NB4 (cell line): Measurements from ENCODE around the gene SLC6A19.

Experiments
- CTCF ChIP-seq: IDR thresholded peaks from one replicate; pipeline ENCODE4 v1.5.1; 2012; ENCODE audit warnings: low read depth, low read length
- MAX ChIP-seq: IDR thresholded peaks from 2 replicates; pipeline ENCODE4 v1.6.1; 2011; ENCODE audit warnings: low read depth, low read length
- POLR2A ChIP-seq: IDR thresholded peaks from 2 replicates; pipeline ENCODE4 v1.6.1; 2011; ENCODE audit warnings: mild to moderate bottlenecking; ENCODE audit not compliant: insufficient read length; ENCODE audit errors: extremely low read depth

GRCh38 chr5:1273745-1274144 is 72.3 kb downstream of the SLC6A19 start:
- TF ChIP-seq CTCF, result no peak
- no peak for TF ChIP-seq POLR2A
- no peak for TF ChIP-seq MAX
